Right lobe of liver (tissue), 6 donors: Measurements from ENCODE around the gene DDX18. TPM values are rescaled to one million over a fixed set of nuclear protein-coding genes. Genes with fewer than 3 reads are reported as not detected.

Source experiments
- ATAC-seq, 4 donors: fragments of 200-7000 bp; cut with Tn5 transposase; one replicate each; pipeline ENCODE4 v1.9.1; 2020; ENCODE audit warnings: mild to moderate bottlenecking in 4 of 4, moderate library complexity in 4 of 4
- DNase-seq, 3 donors: peaks; one replicate each; pipeline ENCODE4 v3.0.0-alpha.2; 2020
- H3K27ac ChIP-seq, 3 donors: fragments of 200-600 bp; one replicate each; pipeline ENCODE4 v1.8.0; 2022
- H3K27me3 ChIP-seq, 2 donors: fragments of 200-600 bp; one replicate each; pipeline ENCODE4 v1.8.0; 2022
- H3K36me3 ChIP-seq, 4 donors: fragments of 200-600 bp; sonication (generic) in 1 of 4; one replicate each; pipeline versions ENCODE4 v1.5.1 to v1.8.0; 2017 to 2022; ENCODE audit warnings: control low read depth in 1 of 4
- H3K4me1 ChIP-seq, 4 donors: fragments of 200-600 bp; sonication (generic) in 1 of 4; one replicate each; pipeline versions ENCODE4 v1.5.1 to v1.8.0; 2017 to 2022; ENCODE audit warnings: control low read depth in 1 of 4
- H3K4me3 ChIP-seq, 3 donors: fragments of 200-600 bp; one replicate each; pipeline ENCODE4 v1.8.0; 2022
- H3K9me3 ChIP-seq, 4 donors: fragments of 200-600 bp; sonication (generic) in 1 of 4; one replicate each; pipeline versions ENCODE4 v1.5.1 to v1.8.0; 2017 to 2022; ENCODE audit warnings: control low read depth in 1 of 4
- POLR2A ChIP-seq: fragments of 450-650 bp; IDR thresholded peaks from one replicate; pipeline ENCODE4 v1.6.1; 2017; ENCODE audit warnings: antibody characterized with exemption, mild to moderate bottlenecking
- WGBS: methylation state at CpG from one replicate; pipeline ENCODE4 v1.1.6; 2018; ENCODE audit warnings: low coverage, low lambda C conversion rate; ENCODE audit not compliant: insufficient coverage; ENCODE audit errors: missing lambda C conversion rate; 5-methylcytosine and 5-hydroxymethylcytosine counted together
- intact Hi-C, 2 donors: fragments of 100-400 bp; cut with DNase I; formaldehyde crosslinking; loops; one replicate each; pipeline versions ENCODE4 v1.11.2 to v1.14.1; 2022
- total RNA-seq, 6 experiments: library from RNA; depleted of rRNA in 2 of 6; stranded (reverse); fragments of >200 nt in 2 of 6; fragmentation: NEBNext Ultra II Directional in 3 of 6; extraction: Animal tissue kit (Norgen Biotek cat#: 25700) in 3 of 6; gene quantifications; one replicate each; pipeline versions ENCODE4 v1.1.0 to v1.2.4, GENCODE V29; 2016 to 2023
- TF ChIP-seq, protein P1 (sequence below), 4 donors: fragments of 200-600 bp in 3 of 4; fragments of 450-650 bp in 1 of 4; IDR thresholded peaks; one replicate each; pipeline versions ENCODE4 v1.5.1 to v1.8.0; 2016 to 2022; ENCODE audit warnings: antibody characterized with exemption in 4 of 4, mild to moderate bottlenecking in 2 of 4
- donor health status: DM: no; HTN: yes; CAD: no.
- donor health status: DM: no; HTN: no; CAD: no.
- donor health status: DM: no; HTN: no; CAD: no.
- donor health status: DM: no; HTN: yes; CAD: no.
- donor health status: DM: no; HTN: yes; CAD: no.

DDX18 gene
- total RNA-seq, 6 experiments from 2014 or later: 20.5 to 35.1 (median 24.6) TPM

DNA sequence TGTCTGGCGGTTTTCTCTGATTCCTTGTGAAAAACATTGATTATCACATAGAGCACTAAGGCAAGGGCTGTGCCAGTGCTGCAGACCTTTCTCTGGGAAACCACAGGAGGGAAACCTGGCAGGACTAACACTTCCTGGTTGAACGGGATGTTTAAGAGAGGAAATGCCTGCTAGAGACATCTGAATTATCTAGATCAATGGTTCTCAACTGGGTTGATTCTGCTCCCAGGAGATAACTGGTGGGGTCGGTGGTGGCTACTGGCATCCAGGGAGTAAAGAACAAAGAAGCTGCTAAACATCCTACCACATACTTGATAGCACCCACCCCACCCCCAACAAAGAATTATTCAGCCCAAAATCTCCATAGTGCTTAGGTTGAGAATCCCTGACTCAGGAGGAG, 37.5 kb downstream of the DDX18 start:
- Histone ChIP-seq H3K9me3 (no peaks in the 10 kb centered on the region), H3K27me3 (no peaks in the 10 kb centered on the region), H3K4me3 (no peak overlapping the region), H3K27ac (no peak overlapping the region), H3K4me1 (no peaks in the 10 kb centered on the region), H3K36me3 (no peaks in the 10 kb centered on the region)
- DNase-seq (no peak), ATAC-seq (no peak)
- 21% methylated on average over 3 of the region's 3 CpGs for WGBS
- TF ChIP-seq, protein P1, sequence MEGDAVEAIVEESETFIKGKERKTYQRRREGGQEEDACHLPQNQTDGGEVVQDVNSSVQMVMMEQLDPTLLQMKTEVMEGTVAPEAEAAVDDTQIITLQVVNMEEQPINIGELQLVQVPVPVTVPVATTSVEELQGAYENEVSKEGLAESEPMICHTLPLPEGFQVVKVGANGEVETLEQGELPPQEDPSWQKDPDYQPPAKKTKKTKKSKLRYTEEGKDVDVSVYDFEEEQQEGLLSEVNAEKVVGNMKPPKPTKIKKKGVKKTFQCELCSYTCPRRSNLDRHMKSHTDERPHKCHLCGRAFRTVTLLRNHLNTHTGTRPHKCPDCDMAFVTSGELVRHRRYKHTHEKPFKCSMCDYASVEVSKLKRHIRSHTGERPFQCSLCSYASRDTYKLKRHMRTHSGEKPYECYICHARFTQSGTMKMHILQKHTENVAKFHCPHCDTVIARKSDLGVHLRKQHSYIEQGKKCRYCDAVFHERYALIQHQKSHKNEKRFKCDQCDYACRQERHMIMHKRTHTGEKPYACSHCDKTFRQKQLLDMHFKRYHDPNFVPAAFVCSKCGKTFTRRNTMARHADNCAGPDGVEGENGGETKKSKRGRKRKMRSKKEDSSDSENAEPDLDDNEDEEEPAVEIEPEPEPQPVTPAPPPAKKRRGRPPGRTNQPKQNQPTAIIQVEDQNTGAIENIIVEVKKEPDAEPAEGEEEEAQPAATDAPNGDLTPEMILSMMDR (IDR thresholded peaks at IDR 0.05): no peak
- TF ChIP-seq POLR2A: no peak
- intact Hi-C loops: no loop called here

DNA sequence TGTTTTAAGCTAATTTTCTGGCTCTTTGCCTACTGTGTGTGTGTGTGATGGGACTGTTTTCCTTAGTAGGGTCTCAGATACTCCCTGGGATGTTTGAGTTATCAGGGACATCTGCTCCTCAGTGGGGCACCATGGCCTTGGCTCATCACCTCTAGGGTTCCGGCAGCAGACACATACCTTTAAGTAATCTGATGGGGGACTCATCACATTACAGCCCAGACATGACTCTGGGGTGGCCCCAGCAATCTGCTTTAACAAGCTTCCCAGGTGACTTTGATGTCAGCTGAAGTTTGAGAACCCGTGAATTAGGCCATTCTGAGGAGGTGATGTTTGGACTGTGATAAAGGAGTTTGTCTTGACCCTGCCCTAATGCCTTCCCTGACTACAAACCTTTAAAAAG, 38.8 kb downstream of the DDX18 start:
- 43% methylated on average over 1 of the region's 2 CpGs for WGBS
- no peak overlapping the region for H3K27ac ChIP-seq
- TF ChIP-seq POLR2A: no peak
- TF ChIP-seq, protein P1 (IDR thresholded peaks at IDR 0.05): no peak
- H3K9me3 ChIP-seq: no peaks in the 10 kb centered on the region
- H3K36me3 ChIP-seq: no peaks in the 10 kb centered on the region
- no peaks in the 10 kb centered on the region for H3K4me1 ChIP-seq
- intact Hi-C loops: no loop called here
- no peak overlapping the region for H3K4me3 ChIP-seq
- H3K27me3 ChIP-seq: no peaks in the 10 kb centered on the region
- DNase-seq: no peak
- ATAC-seq: no peak

DNA sequence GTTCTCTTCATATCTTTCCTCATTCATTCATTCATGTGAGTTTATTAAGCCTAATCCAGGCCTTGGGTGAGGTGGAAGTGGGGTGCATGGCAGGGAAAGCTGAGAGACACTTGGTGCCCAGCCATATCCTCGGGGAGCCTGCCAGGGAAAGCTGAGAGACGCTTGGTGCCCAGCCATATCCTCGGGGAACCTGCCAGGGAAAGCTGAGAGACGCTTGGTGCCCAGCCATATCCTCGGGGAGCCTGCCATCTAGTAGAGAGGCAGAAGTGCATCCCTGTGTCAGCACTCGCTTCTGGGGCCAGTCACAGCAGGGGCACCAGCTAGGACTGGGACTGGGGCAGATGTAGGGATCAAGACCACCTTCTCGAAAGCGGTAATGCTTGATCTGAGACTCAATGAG, 39.4 kb downstream of the DDX18 start:
- WGBS: 48% methylated on average over 8 of the region's 8 CpGs
- Histone ChIP-seq H3K36me3 (no peaks in the 10 kb centered on the region), H3K4me3 (no peak overlapping the region), H3K4me1 (no peaks in the 10 kb centered on the region), H3K27ac (no peak overlapping the region), H3K27me3 (no peaks in the 10 kb centered on the region), H3K9me3 (no peaks in the 10 kb centered on the region)
- no peak for ATAC-seq
- intact Hi-C loops: no loop called here
- no peak for DNase-seq
- TF ChIP-seq POLR2A: no peak
- TF ChIP-seq, protein P1 (IDR thresholded peaks at IDR 0.05): no peak

DNA sequence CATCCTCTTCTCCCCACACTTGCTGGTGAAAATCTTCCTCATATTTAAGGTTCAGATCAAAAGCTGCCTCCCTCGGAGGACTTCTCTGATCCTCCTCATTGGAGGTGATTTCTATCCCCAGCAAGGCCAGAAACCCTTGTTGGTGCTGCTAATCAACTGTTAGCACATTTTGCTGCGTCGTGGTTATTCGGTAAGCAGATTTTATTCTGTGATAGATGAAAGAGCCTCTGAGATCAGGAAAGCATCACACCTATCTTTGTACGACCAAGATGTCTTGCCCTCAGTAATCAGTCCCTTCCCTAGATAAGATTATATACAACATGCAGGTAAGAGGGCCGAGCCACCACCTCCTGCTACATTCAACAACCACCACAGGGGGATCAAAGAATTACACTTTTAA, 40.1 kb downstream of the DDX18 start:
- no peaks in the 10 kb centered on the region for H3K27me3 ChIP-seq
- DNase-seq (no peak), ATAC-seq (no peak)
- H3K27ac ChIP-seq: no peak overlapping the region
- H3K9me3 ChIP-seq: no peaks in the 10 kb centered on the region
- WGBS: 45% methylated on average over 6 of the region's 6 CpGs
- intact Hi-C loops: no loop called here
- H3K4me3 ChIP-seq: no peak overlapping the region
- no peak for TF ChIP-seq POLR2A
- TF ChIP-seq, protein P1 (IDR thresholded peaks at IDR 0.05): no peak
- no peaks in the 10 kb centered on the region for H3K4me1 ChIP-seq
- H3K36me3 ChIP-seq: no peaks in the 10 kb centered on the region

DNA sequence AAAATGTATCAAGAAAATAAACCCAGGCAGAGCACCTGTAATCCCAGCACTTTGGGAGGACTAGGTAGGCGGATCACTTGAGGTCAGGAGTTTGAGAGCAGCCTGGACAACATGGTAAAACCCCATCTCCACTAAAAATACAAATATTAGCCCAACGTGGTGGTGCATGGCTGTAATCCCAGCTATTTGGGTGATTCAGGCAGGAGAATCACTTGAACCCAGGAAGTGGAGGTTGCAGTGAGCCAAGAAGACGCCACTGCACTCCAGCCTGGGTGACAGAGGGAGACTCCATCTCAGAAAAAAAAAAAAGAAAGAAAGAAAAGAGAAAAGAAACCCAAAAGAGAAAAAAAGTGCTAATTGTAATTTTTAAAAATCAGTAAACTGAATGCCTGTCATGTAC, 41.4 kb downstream of the DDX18 start:
- intact Hi-C loops: no loop called here
- Histone ChIP-seq H3K4me3 (no peak overlapping the region), H3K9me3 (no peaks in the 10 kb centered on the region), H3K27ac (no peak overlapping the region), H3K27me3 (no peaks in the 10 kb centered on the region), H3K36me3 (no peaks in the 10 kb centered on the region), H3K4me1 (no peaks in the 10 kb centered on the region)
- TF ChIP-seq, protein P1 (IDR thresholded peaks at IDR 0.05): no peak
- no peak for TF ChIP-seq POLR2A
- no peak for DNase-seq
- ATAC-seq: no peak
- WGBS: 52% methylated on average over 3 of the region's 3 CpGs
